OCI-LY7 (cell line): ENCODE data around the gene SYNRG. TPM values are rescaled to one million over a fixed set of nuclear protein-coding genes. Genes with fewer than 3 reads are reported as not detected.

Source experiments
- BruUV-seq: library from RNA; stranded (reverse); fragments of 400-500 nt; replicated peaks from 2 replicates; lab custom pipeline; 2021; lab: Mats Ljungman, UMichigan
- CTCF ChIA-PET: fragments of 300-600 bp; sonication (Branson Sonifier 250); formaldehyde crosslinking; loops from one replicate; lab custom pipeline; 2022; ENCODE audit warnings: antibody characterized with exemption; ENCODE audit not compliant: unreplicated experiment; lab: Charles Lee
- POLR2A ChIA-PET: fragments of 300-600 bp; sonication (Branson Sonifier 250); formaldehyde crosslinking; loops from one replicate; lab custom pipeline; 2022; ENCODE audit warnings: antibody characterized with exemption; lab: Charles Lee
- DNase-seq: peaks from one replicate; pipeline ENCODE4 v3.0.0-alpha.2; 2015; ENCODE audit warnings: low spot score
- H2AFZ ChIP-seq: fragments of 200-600 bp; sonication (generic), shearing (Covaris generic); 2 replicates; pipeline ENCODE4 v1.6.1; 2014; ENCODE audit warnings: mild to moderate bottlenecking, antibody characterized with exemption, low read length, moderate library complexity
- H3K27ac ChIP-seq: fragments of 200-600 bp; sonication (generic); 2 replicates; pipeline ENCODE4 v1.5.1; 2014; ENCODE audit warnings: mixed run types, low read depth, mild to moderate bottlenecking, moderate library complexity, low read length, inconsistent platforms; ENCODE audit not compliant: poor library complexity, severe bottlenecking
- H3K36me3 ChIP-seq: fragments of 200-600 bp; sonication (generic); 2 replicates; pipeline ENCODE4 v1.6.1; 2014; ENCODE audit warnings: mild to moderate bottlenecking, antibody characterized with exemption, low read length, moderate library complexity, mixed read lengths; ENCODE audit not compliant: insufficient read depth
- H3K4me1 ChIP-seq: fragments of 200-600 bp; sonication (generic); 2 replicates; pipeline ENCODE4 v1.5.1; 2014; ENCODE audit warnings: mild to moderate bottlenecking, low read length; ENCODE audit not compliant: insufficient read depth, poor library complexity, severe bottlenecking
- H3K4me2 ChIP-seq: fragments of 200-600 bp; sonication (generic); 2 replicates; pipeline ENCODE4 v1.6.1; 2014; ENCODE audit warnings: mild to moderate bottlenecking, low read length
- H3K4me3 ChIP-seq: fragments of 200-600 bp; sonication (generic); 2 replicates; pipeline ENCODE4 v1.5.1; 2014; ENCODE audit warnings: mild to moderate bottlenecking, low read depth, low read length; ENCODE audit not compliant: poor library complexity, severe bottlenecking
- H3K79me2 ChIP-seq: fragments of 200-600 bp; sonication (generic); 2 replicates; pipeline ENCODE4 v1.6.1; 2016; ENCODE audit warnings: low read depth, mild to moderate bottlenecking, low read length, moderate library complexity, mixed read lengths; ENCODE audit not compliant: insufficient read depth
- H3K9me2 ChIP-seq: fragments of 200-600 bp; sonication (generic); 2 replicates; pipeline ENCODE4 v1.6.1; 2016; ENCODE audit warnings: mild to moderate bottlenecking, low read length, mixed read lengths; ENCODE audit not compliant: insufficient read depth
- H3K9me3 ChIP-seq: fragments of 200-600 bp; sonication (generic); 2 replicates; pipeline ENCODE4 v1.6.1; 2014; ENCODE audit warnings: mild to moderate bottlenecking, mixed run types, low read length, mixed read lengths
- H4K20me1 ChIP-seq: fragments of 200-600 bp; sonication (generic); 2 replicates; pipeline ENCODE4 v1.6.1; 2014; ENCODE audit warnings: mild to moderate bottlenecking, antibody characterized with exemption, low read length, moderate library complexity, mixed read lengths; ENCODE audit not compliant: insufficient read depth
- EZH2phosphoT487 ChIP-seq: fragments of 200-600 bp; sonication (generic); IDR thresholded peaks from 2 replicates; pipeline ENCODE4 v1.6.1; 2018; ENCODE audit warnings: low read depth, borderline replicate concordance, mild to moderate bottlenecking, mixed run types, antibody characterized with exemption, low read length, moderate library complexity, mixed read lengths
- intact Hi-C: fragments of 100-400 bp; cut with micrococcal nuclease; formaldehyde crosslinking; loops from one replicate; pipeline ENCODE4 v1.10.0; 2022; ENCODE audit not compliant: unreplicated experiment
- total RNA-seq, 2 experiments: library from RNA; depleted of rRNA in 1 of 2; stranded (reverse); fragments of >200 nt in 1 of 2; shearing (Covaris generic) in 1 of 2; gene quantifications; 2 replicates each; pipeline ENCODE4 v1.2.3, GENCODE V29; 2014 to 2022
- TF ChIP-seq, protein P1 (sequence below): fragments of 200-600 bp; sonication (generic); conservative IDR thresholded peaks from 2 replicates; pipeline ENCODE4 v1.5.1; 2014; ENCODE audit warnings: mild to moderate bottlenecking, antibody characterized with exemption, low read length, moderate library complexity, mixed read lengths

Gene SYNRG
- total RNA-seq, 2 experiments from 2014 or later: 39.6 to 132 TPM

DNA sequence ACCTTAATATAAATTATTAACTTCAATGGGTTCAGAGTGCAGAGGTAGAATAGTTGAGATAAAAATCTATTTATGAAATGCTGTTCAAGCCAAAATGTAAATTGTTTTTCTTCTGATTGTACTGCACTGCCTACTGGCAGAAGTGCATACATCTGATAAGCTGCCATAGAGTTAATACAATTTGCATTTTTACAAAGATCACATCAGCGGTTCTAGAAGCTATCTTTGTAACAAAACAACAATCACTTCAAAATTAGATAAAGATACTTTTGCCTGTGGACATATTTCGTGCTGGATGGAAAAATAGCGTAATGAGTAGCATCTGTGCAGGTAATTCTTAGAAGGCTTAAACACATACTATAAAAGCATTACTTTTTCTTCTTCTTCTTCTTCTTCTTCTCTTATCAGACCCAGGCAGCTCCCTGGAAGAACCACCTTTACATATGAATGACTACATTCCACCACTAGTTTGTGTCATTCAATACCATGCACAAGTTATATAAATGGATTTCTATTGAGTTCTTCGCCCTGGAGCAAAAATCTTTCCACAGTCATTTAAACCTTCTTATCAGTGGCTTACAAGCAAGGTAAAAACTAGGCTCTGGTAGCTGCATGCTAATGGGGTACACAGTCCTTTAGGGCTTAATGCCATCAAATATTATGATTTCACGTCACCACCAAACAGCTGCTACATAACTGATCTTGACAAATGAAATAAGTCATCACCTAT is 47.0 kb downstream of the SYNRG start:
- Histone ChIP-seq H3K9me3 (no peaks in the 10 kb centered on the region), H3K4me3 (no peak overlapping the region), H3K36me3 (peaks cover 89% of the 10 kb centered on the region), H3K27ac (no peak overlapping the region), H3K79me2 (no peaks in the 10 kb centered on the region), H4K20me1 (no peaks in the 10 kb centered on the region), H3K4me1 (no peaks in the 10 kb centered on the region), H3K9me2 (no peaks in the 10 kb centered on the region), H2AFZ (no peak overlapping the region), H3K4me2 (no peak overlapping the region)
- CTCF ChIA-PET: no interaction called here
- no TSS peak for BruUV-seq
- POLR2A ChIA-PET: no interaction called here
- no peak for TF ChIP-seq EZH2phosphoT487
- TF ChIP-seq, protein P1, sequence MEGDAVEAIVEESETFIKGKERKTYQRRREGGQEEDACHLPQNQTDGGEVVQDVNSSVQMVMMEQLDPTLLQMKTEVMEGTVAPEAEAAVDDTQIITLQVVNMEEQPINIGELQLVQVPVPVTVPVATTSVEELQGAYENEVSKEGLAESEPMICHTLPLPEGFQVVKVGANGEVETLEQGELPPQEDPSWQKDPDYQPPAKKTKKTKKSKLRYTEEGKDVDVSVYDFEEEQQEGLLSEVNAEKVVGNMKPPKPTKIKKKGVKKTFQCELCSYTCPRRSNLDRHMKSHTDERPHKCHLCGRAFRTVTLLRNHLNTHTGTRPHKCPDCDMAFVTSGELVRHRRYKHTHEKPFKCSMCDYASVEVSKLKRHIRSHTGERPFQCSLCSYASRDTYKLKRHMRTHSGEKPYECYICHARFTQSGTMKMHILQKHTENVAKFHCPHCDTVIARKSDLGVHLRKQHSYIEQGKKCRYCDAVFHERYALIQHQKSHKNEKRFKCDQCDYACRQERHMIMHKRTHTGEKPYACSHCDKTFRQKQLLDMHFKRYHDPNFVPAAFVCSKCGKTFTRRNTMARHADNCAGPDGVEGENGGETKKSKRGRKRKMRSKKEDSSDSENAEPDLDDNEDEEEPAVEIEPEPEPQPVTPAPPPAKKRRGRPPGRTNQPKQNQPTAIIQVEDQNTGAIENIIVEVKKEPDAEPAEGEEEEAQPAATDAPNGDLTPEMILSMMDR: no peak
- intact Hi-C loops: no loop called here
- DNase-seq: no peak

DNA sequence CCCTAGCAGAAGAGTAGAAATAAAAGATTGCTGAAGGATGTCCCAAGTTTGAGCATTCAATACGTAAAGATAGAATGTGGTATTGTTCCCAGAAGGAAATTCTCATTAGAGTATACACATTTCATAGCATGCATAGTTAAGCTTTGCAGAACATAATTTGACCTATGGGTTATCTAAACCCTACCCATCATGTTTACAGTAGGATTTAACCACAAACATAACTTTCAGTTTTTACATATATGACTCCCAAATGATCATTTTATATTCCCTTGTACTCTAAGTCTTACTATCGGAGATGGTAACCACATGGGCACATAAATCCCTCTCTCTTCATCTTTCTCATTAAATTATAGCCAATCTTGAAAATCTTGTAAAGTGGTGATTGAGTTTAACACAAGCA is 50.9 kb downstream of the SYNRG start:
- intact Hi-C loops: no loop called here
- Histone ChIP-seq H3K9me3 (no peaks in the 10 kb centered on the region), H3K79me2 (no peaks in the 10 kb centered on the region; the same call in 1 of the 2 replicates), H2AFZ (no peak overlapping the region), H3K4me1 (no peaks in the 10 kb centered on the region), H3K4me2 (no peak overlapping the region), H4K20me1 (no peaks in the 10 kb centered on the region), H3K9me2 (no peaks in the 10 kb centered on the region), H3K36me3 (peaks cover 94% of the 10 kb centered on the region), H3K4me3 (no peak overlapping the region), H3K27ac (no peak overlapping the region)
- ChIA-PET POLR2A (interaction anchor here (0.5 kb wide), 1 partner anchor 22 kb away, joined by 3 read pairs; no protein-coding TSS in a partner anchor), CTCF (no interaction called here)
- TF ChIP-seq, protein P1: no peak
- TF ChIP-seq EZH2phosphoT487: no peak
- DNase-seq: no peak
- BruUV-seq: no TSS peak

DNA sequence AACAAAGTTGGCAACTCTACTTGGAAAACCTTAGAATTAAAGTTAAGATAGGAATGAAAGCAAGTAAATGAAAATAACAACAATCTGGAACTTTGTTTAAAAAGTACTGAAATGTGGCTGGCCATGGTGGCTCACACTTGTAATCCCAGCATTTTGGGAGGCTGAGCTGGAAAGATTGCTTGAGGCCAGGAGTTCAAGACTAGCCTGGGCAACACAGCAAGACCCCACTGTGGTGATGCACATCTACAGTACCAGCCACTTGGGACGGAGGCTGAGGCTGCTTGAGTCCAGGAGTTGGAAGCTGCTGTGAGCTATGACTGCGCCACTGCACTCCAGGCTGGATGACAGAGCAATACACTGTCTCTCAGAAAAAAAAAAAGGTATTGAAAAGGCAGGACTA is 51.7 kb downstream of the SYNRG start:
- Histone ChIP-seq H3K9me3 (no peaks in the 10 kb centered on the region), H2AFZ (no peak overlapping the region), H4K20me1 (no peaks in the 10 kb centered on the region), H3K4me2 (no peak overlapping the region), H3K4me3 (no peak overlapping the region), H3K36me3 (peaks cover 94% of the 10 kb centered on the region), H3K4me1 (no peaks in the 10 kb centered on the region), H3K9me2 (no peaks in the 10 kb centered on the region), H3K27ac (no peak overlapping the region), H3K79me2 (peaks cover 2% of the 10 kb centered on the region; the same call in 1 of the 2 replicates)
- intact Hi-C loops: no loop called here
- ChIA-PET CTCF (no interaction called here), POLR2A (no interaction called here)
- TF ChIP-seq EZH2phosphoT487: no peak
- TF ChIP-seq, protein P1: no peak
- no TSS peak for BruUV-seq
- no peak for DNase-seq
